ENCODE results near the gene C17orf50.

- TF ChIP-seq POLR2A (IDR thresholded peaks at IDR 0.05) = no peak
- TF ChIP-seq, protein P1, sequence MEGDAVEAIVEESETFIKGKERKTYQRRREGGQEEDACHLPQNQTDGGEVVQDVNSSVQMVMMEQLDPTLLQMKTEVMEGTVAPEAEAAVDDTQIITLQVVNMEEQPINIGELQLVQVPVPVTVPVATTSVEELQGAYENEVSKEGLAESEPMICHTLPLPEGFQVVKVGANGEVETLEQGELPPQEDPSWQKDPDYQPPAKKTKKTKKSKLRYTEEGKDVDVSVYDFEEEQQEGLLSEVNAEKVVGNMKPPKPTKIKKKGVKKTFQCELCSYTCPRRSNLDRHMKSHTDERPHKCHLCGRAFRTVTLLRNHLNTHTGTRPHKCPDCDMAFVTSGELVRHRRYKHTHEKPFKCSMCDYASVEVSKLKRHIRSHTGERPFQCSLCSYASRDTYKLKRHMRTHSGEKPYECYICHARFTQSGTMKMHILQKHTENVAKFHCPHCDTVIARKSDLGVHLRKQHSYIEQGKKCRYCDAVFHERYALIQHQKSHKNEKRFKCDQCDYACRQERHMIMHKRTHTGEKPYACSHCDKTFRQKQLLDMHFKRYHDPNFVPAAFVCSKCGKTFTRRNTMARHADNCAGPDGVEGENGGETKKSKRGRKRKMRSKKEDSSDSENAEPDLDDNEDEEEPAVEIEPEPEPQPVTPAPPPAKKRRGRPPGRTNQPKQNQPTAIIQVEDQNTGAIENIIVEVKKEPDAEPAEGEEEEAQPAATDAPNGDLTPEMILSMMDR (IDR thresholded peaks at IDR 0.05) = no peak
These were observed 16.9 kb upstream of the C17orf50 start for GRCh38 chr17:35743626-35744328.

Data from ovary (tissue), 3 donors.